HCT116 (cell line): ENCODE data around the gene HMCN1. TPM values are rescaled to one million over a fixed set of nuclear protein-coding genes. Genes with fewer than 3 reads are reported as not detected.

Experiments used
- ATAC-seq: fragments of 200-7000 bp; cut with Tn5 transposase; 2 replicates; pipeline ENCODE4 v1.9.1; 2020; ENCODE audit warnings: mild to moderate bottlenecking, moderate library complexity
- BruUV-seq: library from RNA; stranded (reverse); fragments of 400-500 nt; replicated peaks from 2 replicates; lab custom pipeline; 2021; lab: Mats Ljungman, UMichigan
- CTCF ChIA-PET: fragments of 300-600 bp; sonication (Branson Sonifier 250); formaldehyde crosslinking; loops from one replicate; lab custom pipeline; 2021; ENCODE audit warnings: antibody characterized with exemption; lab: Charles Lee
- POLR2A ChIA-PET: fragments of 300-600, 350-600 bp; sonication (Branson Sonifier 250); formaldehyde crosslinking; loops from one replicate; lab custom pipeline; 2021; ENCODE audit warnings: antibody characterized with exemption; lab: Charles Lee
- RAD21 ChIA-PET, 2 experiments: fragments of 300-600 bp; sonication (Branson Sonifier 250); formaldehyde crosslinking; loops; one replicate each; lab custom pipeline; 2023; ENCODE audit warnings: low total read pairs in 2 of 2; ENCODE audit not compliant: uncharacterized antibody in 2 of 2, unreplicated experiment in 2 of 2, low non-redundant PET in 1 of 2; lab: Charles Lee
- DNase-seq: peaks from one replicate; pipeline ENCODE4 v3.0.0-alpha.2; 2010; ENCODE audit warnings: low read depth, low spot score
- H2AFZ ChIP-seq: fragments of 200-600 bp; shearing (Covaris generic), sonication (generic); 2 replicates; pipeline ENCODE4 v1.6.1; 2017; ENCODE audit warnings: low read depth, mixed run types, mixed read lengths, antibody characterized with exemption, low read length; ENCODE audit not compliant: poor library complexity, severe bottlenecking
- H3K27ac ChIP-seq: 2 replicates; pipeline ENCODE4 v1.5.1; 2012; ENCODE audit warnings: low read depth, low read length
- H3K27me3 ChIP-seq: fragments of 200-600 bp; sonication (generic); 2 replicates; pipeline ENCODE4 v1.6.1; 2016; ENCODE audit warnings: mixed run types, low read length, mixed read lengths; ENCODE audit not compliant: insufficient read depth
- H3K36me3 ChIP-seq, 2 experiments: fragments of 200-500 bp in 1 of 2; fragments of 200-600 bp in 1 of 2; sonication (Bioruptor generic) in 1 of 2; sonication (generic) in 1 of 2; 2 replicates each; pipeline versions ENCODE4 v1.5.1 to v1.6.1; 2014 to 2016; ENCODE audit warnings: low read length in 2 of 2, inconsistent platforms in 1 of 2, mixed read lengths in 1 of 2, mixed run types in 1 of 2; ENCODE audit not compliant: insufficient read depth in 2 of 2, control insufficient read depth in 1 of 2
- H3K4me1 ChIP-seq, 2 experiments: fragments of 200-600 bp in 1 of 2; sonication (generic) in 1 of 2; 2 replicates each; pipeline versions ENCODE4 v1.5.1 to v1.6.1; 2012 to 2017; ENCODE audit warnings: low read length in 2 of 2, inconsistent platforms in 1 of 2, mild to moderate bottlenecking in 1 of 2, mixed read lengths in 1 of 2, mixed run types in 1 of 2, moderate library complexity in 1 of 2; ENCODE audit not compliant: insufficient read depth in 2 of 2, control insufficient read depth in 1 of 2
- H3K4me2 ChIP-seq: fragments of 200-600 bp; sonication (generic); 2 replicates; pipeline ENCODE4 v1.6.1; 2017; ENCODE audit warnings: mixed run types, low read length, mixed read lengths
- H3K4me3 ChIP-seq, 2 experiments: fragments of 200-600 bp in 1 of 2; sonication (generic) in 1 of 2; replicated peaks in 1 of 2; 2 replicates each; pipeline ENCODE4 v1.5.1; 2011 to 2016; ENCODE audit warnings: low read length in 2 of 2, control low read depth in 1 of 2, low read depth in 1 of 2, mild to moderate bottlenecking in 1 of 2, mixed read lengths in 1 of 2, mixed run types in 1 of 2
- H3K79me2 ChIP-seq: fragments of 200-600 bp; sonication (generic); 2 replicates; pipeline ENCODE4 v1.6.1; 2017; ENCODE audit warnings: mild to moderate bottlenecking, mixed run types, low read length, moderate library complexity, mixed read lengths; ENCODE audit not compliant: insufficient read depth
- H3K9ac ChIP-seq: fragments of 200-600 bp; sonication (generic); 2 replicates; pipeline ENCODE4 v1.6.1; 2016; ENCODE audit warnings: low read length, mixed read lengths
- H3K9me2 ChIP-seq: fragments of 200-600 bp; sonication (generic), shearing (Covaris generic); 2 replicates; pipeline ENCODE4 v1.6.1; 2017; ENCODE audit warnings: mixed run types, mild to moderate bottlenecking, moderate library complexity; ENCODE audit not compliant: insufficient read depth
- H3K9me3 ChIP-seq, 2 experiments: fragments of 200-500 bp in 1 of 2; fragments of 200-600 bp in 1 of 2; sonication (Bioruptor generic) in 1 of 2; sonication (generic) in 1 of 2; 2 replicates each; pipeline ENCODE4 v1.6.1; 2014 to 2017; ENCODE audit warnings: low read length in 2 of 2, mixed read lengths in 2 of 2, inconsistent platforms in 1 of 2, low read depth in 1 of 2, mild to moderate bottlenecking in 1 of 2, mixed run types in 1 of 2, moderate library complexity in 1 of 2; ENCODE audit not compliant: control insufficient read depth in 1 of 2, insufficient read depth in 1 of 2
- H4K20me1 ChIP-seq: fragments of 200-600 bp; sonication (generic), shearing (Covaris generic); 2 replicates; pipeline ENCODE4 v1.6.1; 2017; ENCODE audit warnings: mixed run types, mild to moderate bottlenecking, moderate library complexity; ENCODE audit not compliant: insufficient read depth
- CEBPB ChIP-seq: IDR thresholded peaks from 2 replicates; pipeline ENCODE4 v1.6.1; 2012; ENCODE audit warnings: low read depth
- CTCF ChIP-seq, 3 experiments: fragments of 200-600 bp in 1 of 3; sonication (generic) in 1 of 3; IDR thresholded peaks in 2 of 3; conservative IDR thresholded peaks in 1 of 3; 2 replicates each; pipeline ENCODE4 v1.5.1; 2012 to 2017; ENCODE audit warnings: low read depth in 2 of 3, low read length in 2 of 3, antibody characterized with exemption in 1 of 3, borderline replicate concordance in 1 of 3, control low read depth in 1 of 3, mild to moderate bottlenecking in 1 of 3, mixed read lengths in 1 of 3, mixed run types in 1 of 3, moderate library complexity in 1 of 3; ENCODE audit not compliant: insufficient read depth in 1 of 3
- EGR1 ChIP-seq: IDR thresholded peaks from 2 replicates; pipeline ENCODE4 v1.6.1; 2012; ENCODE audit warnings: low read depth
- ELF1 ChIP-seq: IDR thresholded peaks from 2 replicates; pipeline ENCODE4 v1.6.1; 2012; ENCODE audit warnings: low read depth, borderline replicate concordance
- FOSL1 ChIP-seq: IDR thresholded peaks from 2 replicates; pipeline ENCODE4 v1.6.1; 2012; ENCODE audit warnings: low read depth
- POLR2A ChIP-seq: IDR thresholded peaks from 2 replicates; pipeline ENCODE4 v1.7.0; 2011; ENCODE audit warnings: borderline replicate concordance; ENCODE audit not compliant: insufficient read depth, insufficient read length; ENCODE audit errors: extremely low read depth
- POLR2AphosphoS5 ChIP-seq: IDR thresholded peaks from 2 replicates; pipeline ENCODE4 v1.6.1; 2011; ENCODE audit warnings: mild to moderate bottlenecking, low read depth, low read length, moderate library complexity
- RAD21 ChIP-seq: IDR thresholded peaks from 2 replicates; pipeline ENCODE4 v1.6.1; 2012; ENCODE audit warnings: low read depth, mild to moderate bottlenecking
- REST ChIP-seq: IDR thresholded peaks from 2 replicates; pipeline ENCODE4 v1.6.1; 2012; ENCODE audit warnings: low read depth
- SIN3A ChIP-seq: IDR thresholded peaks from 2 replicates; pipeline ENCODE4 v1.6.1; 2012; ENCODE audit warnings: low read depth
- SRF ChIP-seq: IDR thresholded peaks from 2 replicates; pipeline ENCODE4 v1.6.1; 2012; ENCODE audit warnings: low read depth
- TCF7L2 ChIP-seq: IDR thresholded peaks from 2 replicates; pipeline ENCODE4 v1.7.0; 2011; ENCODE audit warnings: borderline replicate concordance, inconsistent platforms; ENCODE audit not compliant: insufficient read depth, insufficient read length; ENCODE audit errors: extremely low read depth
- YY1 ChIP-seq: IDR thresholded peaks from 2 replicates; pipeline ENCODE4 v1.6.1; 2011; ENCODE audit warnings: low read length, low read depth, moderate library complexity, mild to moderate bottlenecking; ENCODE audit not compliant: insufficient replicate concordance; ENCODE audit errors: extremely low read depth
- ZNF274 ChIP-seq: fragments of 200-500 bp; sonication (Bioruptor generic); IDR thresholded peaks from 2 replicates; pipeline ENCODE4 v1.6.1; 2014; ENCODE audit warnings: mild to moderate bottlenecking, low read depth, low read length, inconsistent platforms
- intact Hi-C: fragments of 100-400 bp; cut with micrococcal nuclease; formaldehyde crosslinking; loops from 2 replicates; pipeline ENCODE4 v1.10.0; 2022
- total RNA-seq: library from RNA; stranded (reverse); gene quantifications from one replicate; pipeline ENCODE4 v1.2.1, GENCODE V29; 2021; ENCODE audit not compliant: unreplicated experiment

Gene HMCN1
- total RNA-seq, 1 experiment from 2014 or later = 0.59 TPM

GRCh38 chr1:185731446-185731845, 2.7 kb upstream of the HMCN1 start:
- no peaks in the 10 kb centered on the region for H3K9me2 ChIP-seq
- POLR2A ChIA-PET = no interaction called here
- CTCF ChIA-PET = no interaction called here
- H3K27me3 ChIP-seq = no peaks in the 10 kb centered on the region
- no peak overlapping the region for H3K9ac ChIP-seq
- no peak overlapping the region for H3K4me3 ChIP-seq
- no peak overlapping the region for H3K27ac ChIP-seq
- peaks cover 2 to 21% of the 10 kb centered on the region in 2 experiments; a peak in 3 of 4 replicates for H3K4me1 ChIP-seq
- no peak for ATAC-seq
- intact Hi-C loops = no loop called here
- no peaks in the 10 kb centered on the region for H3K79me2 ChIP-seq
- no peaks in the 10 kb centered on the region for H3K9me3 ChIP-seq
- no peak for DNase-seq
- TF ChIP-seq CEBPB = no peak
- TF ChIP-seq EGR1 = no peak
- no peak for TF ChIP-seq ELF1
- no peak for TF ChIP-seq POLR2AphosphoS5
- no peaks in the 10 kb centered on the region for H3K36me3 ChIP-seq
- H2AFZ ChIP-seq = no peak overlapping the region
- no TSS peak for BruUV-seq
- RAD21 ChIA-PET = no interaction called here
- H4K20me1 ChIP-seq = no peaks in the 10 kb centered on the region
- H3K4me2 ChIP-seq = no peak overlapping the region

- TF ChIP-seq SRF = no peak
- TF ChIP-seq POLR2A = no peak
- no peak for TF ChIP-seq ZNF274
- TF ChIP-seq RAD21 = no peak
- no peak for TF ChIP-seq ELF1
- no peak for TF ChIP-seq FOSL1
- no peak for TF ChIP-seq CTCF (IDR thresholded peaks at IDR 0.05 in 2 of 3, conservative IDR thresholded peaks at IDR 0.05 in 1 of 3; ENCODE audit: borderline replicate concordance in 1 of 3, insufficient read depth in 1 of 3, low read depth in 2 of 3, low read length in 2 of 3)
- TF ChIP-seq SIN3A = no peak
- no peak for TF ChIP-seq REST
- TF ChIP-seq YY1 = no peak
- TF ChIP-seq TCF7L2 = no peak
- TF ChIP-seq, all 23 proteins: peak for 0
- ChIA-PET CTCF (interaction anchor here (3.8 kb wide), 1 partner anchor 12 kb away, joined by 30 read pairs; no protein-coding TSS in a partner anchor), RAD21 (no interaction called here), POLR2A (no interaction called here)
- DNase-seq = no peak
- Histone ChIP-seq H3K27me3 (no peaks in the 10 kb centered on the region), H3K79me2 (no peaks in the 10 kb centered on the region), H3K4me1 (peaks cover 2 to 21% of the 10 kb centered on the region in 2 experiments; a peak in 3 of 4 replicates), H3K9me2 (no peaks in the 10 kb centered on the region), H3K9me3 (no peaks in the 10 kb centered on the region), H2AFZ (peak overlapping the region; percentile 93), H3K36me3 (no peaks in the 10 kb centered on the region), H4K20me1 (no peaks in the 10 kb centered on the region), H3K27ac (no peak overlapping the region), H3K4me3 (no peak overlapping the region), H3K4me2 (peak overlapping the region; percentile 96; the same call in 1 of the 2 replicates), H3K9ac (no peak overlapping the region)
- intact Hi-C loops = no loop called here
- no TSS peak for BruUV-seq
- ATAC-seq = no peak
Observed at GRCh38 chr1:185732951-185733350, 1.2 kb upstream of the HMCN1 start.
